Measurements from ENCODE around the gene ZNF774.

ZNF774 gene

DNA sequence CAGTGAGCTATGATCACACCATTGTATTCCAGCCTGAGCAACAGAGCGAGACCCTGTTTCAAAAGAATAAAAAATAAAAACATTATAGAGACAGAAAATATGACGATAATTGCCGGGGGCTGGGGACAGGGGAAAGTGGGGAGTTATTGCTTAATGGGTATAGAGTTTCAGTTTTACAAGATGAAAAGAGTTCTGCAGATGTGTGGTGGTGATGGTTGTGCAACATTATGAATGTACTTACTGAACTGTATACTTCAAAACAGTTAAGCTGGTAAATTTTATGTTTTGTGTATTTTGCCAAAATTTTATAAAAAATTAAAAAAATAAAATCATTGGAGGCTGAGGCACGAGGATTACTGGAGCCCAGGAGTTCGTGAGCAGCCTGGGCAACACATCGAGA lies 24.8 kb upstream of the ZNF774 start:
- TF ChIP-seq, protein P1, sequence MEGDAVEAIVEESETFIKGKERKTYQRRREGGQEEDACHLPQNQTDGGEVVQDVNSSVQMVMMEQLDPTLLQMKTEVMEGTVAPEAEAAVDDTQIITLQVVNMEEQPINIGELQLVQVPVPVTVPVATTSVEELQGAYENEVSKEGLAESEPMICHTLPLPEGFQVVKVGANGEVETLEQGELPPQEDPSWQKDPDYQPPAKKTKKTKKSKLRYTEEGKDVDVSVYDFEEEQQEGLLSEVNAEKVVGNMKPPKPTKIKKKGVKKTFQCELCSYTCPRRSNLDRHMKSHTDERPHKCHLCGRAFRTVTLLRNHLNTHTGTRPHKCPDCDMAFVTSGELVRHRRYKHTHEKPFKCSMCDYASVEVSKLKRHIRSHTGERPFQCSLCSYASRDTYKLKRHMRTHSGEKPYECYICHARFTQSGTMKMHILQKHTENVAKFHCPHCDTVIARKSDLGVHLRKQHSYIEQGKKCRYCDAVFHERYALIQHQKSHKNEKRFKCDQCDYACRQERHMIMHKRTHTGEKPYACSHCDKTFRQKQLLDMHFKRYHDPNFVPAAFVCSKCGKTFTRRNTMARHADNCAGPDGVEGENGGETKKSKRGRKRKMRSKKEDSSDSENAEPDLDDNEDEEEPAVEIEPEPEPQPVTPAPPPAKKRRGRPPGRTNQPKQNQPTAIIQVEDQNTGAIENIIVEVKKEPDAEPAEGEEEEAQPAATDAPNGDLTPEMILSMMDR (IDR thresholded peaks at IDR 0.05; ENCODE audit: low read depth, low read length, missing control alignments), result no peak
- DNase-seq (ENCODE audit: extremely low read depth, low read depth), result no peak
- H3K4me3 ChIP-seq (replicated peaks; ENCODE audit: low read depth, low read length), result no peak overlapping the region

DNA sequence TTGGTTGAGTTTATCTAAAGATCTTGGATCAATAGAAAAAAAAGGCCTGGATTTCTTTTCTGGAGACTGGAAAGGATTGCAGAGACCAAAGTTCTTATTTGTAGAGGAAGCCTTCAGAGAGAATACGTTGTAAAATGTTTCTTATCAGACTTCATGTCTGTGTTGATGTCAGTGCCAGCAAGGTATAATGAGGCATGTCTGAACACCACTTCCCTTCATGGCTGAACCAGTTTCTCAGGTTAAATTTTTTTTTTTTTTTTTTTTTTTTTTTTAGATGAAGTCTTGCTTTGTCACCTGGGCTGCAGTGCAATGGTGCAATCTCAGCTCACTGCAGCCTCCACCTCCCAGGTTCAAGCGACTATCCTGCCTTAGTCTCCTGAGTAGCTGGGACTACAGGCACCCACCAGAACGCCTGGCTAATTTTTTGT lies 17.8 kb upstream of the ZNF774 start:
- no peak overlapping the region for H3K4me3 ChIP-seq (replicated peaks; ENCODE audit: low read depth, low read length)
- no peak for DNase-seq (ENCODE audit: extremely low read depth, low read depth)
- TF ChIP-seq, protein P1 (IDR thresholded peaks at IDR 0.05; ENCODE audit: low read depth, low read length, missing control alignments), result no peak

DNA sequence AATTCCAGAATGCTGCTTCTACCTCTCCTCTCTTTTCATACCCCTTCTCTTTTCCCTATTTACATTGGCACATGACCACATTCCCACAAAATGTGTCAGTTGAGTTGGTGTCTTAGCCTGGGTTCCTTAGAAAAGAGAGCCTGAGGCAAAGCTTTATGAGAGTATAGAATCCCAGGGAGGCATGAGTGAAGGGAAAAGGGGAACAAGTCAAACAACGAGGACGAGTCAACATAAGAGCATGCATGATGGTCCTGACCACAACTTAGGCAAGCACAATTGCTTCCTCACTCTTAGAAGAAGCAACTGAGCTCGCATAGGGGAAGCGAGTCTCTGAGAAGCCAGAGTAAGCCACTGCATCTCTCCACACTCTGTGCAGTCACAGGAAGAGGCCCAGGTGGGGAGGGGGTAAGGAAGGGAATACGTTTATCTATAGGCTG lies 15.4 kb upstream of the ZNF774 start:
- DNase-seq (ENCODE audit: extremely low read depth, low read depth), result no peak
- TF ChIP-seq, protein P1 (IDR thresholded peaks at IDR 0.05; ENCODE audit: low read depth, low read length, missing control alignments), result no peak
- H3K4me3 ChIP-seq (replicated peaks; ENCODE audit: low read depth, low read length), result no peak overlapping the region

DNA sequence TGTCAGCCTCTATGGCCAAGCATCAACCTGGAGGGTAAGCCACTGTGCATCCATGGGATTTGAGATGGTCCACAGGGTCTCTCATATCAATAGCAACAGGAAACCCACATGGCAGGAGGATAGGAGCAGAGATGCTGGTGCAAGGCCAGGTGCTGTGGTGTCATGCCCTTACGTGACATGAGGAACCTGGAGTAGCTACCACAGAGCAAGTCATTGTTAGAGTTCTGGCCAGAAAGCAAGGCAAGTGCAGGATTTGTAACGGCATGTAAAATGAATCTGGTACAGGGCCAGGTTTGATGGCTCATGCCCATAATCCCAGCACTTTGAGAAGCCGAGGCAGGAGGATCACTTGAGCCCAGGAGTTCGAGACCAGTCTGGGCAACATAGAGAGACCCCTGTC lies 14.8 kb upstream of the ZNF774 start:
- TF ChIP-seq, protein P1 (IDR thresholded peaks at IDR 0.05; ENCODE audit: low read depth, low read length, missing control alignments), result no peak
- no peak for DNase-seq (ENCODE audit: extremely low read depth, low read depth)
- no peak overlapping the region for H3K4me3 ChIP-seq (replicated peaks; ENCODE audit: low read depth, low read length)

DNA sequence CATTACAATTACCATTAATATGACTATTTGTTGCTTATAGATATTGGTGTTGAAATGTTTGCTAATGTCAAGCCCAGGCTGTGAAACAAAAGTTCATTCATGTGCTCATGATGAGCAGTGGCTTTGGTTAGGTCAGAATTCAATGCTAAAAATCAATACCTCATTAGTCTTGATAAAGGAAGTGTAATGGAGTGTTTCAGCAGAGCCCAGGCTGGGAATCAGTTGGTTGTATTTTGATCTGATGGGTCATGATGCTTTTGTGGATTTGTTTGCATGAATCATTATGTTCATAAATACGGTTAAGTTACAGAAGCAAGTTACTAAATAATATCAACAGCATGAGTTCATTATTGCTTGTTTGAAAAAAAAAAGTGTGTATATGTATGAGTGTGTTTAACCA lies 13.6 kb upstream of the ZNF774 start:
- no peak for DNase-seq (ENCODE audit: extremely low read depth, low read depth)

DNA sequence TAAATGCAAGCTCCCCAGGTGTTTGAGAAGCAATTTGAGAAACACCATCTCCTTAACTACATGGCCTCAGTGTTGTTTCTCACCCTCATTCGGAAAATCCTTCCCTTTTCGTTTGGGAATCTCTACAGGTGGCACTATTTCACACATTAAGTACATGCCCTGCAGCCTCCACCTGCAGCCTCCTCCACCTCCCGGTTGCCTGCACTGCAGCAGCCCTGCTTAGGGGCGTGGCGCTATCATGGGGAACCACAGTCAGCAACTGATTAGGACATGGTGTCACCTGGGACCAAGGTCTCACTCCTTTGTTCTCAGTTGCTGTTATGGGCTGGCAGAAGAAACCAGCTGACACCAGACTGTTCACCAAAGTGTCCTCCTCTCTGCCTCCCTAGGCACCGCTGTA lies 11.7 kb upstream of the ZNF774 start:
- no peak for DNase-seq (ENCODE audit: extremely low read depth, low read depth)
- TF ChIP-seq, protein P1 (IDR thresholded peaks at IDR 0.05; ENCODE audit: low read depth, low read length, missing control alignments), result no peak
- H3K4me3 ChIP-seq (replicated peaks; ENCODE audit: low read depth, low read length), result no peak overlapping the region

More for the DNA sequence above, 13.6 kb upstream of the ZNF774 start:
- no peak overlapping the region for H3K4me3 ChIP-seq (replicated peaks; ENCODE audit: low read depth, low read length)
- TF ChIP-seq, protein P1 (IDR thresholded peaks at IDR 0.05; ENCODE audit: low read depth, low read length, missing control alignments), result no peak

DNA sequence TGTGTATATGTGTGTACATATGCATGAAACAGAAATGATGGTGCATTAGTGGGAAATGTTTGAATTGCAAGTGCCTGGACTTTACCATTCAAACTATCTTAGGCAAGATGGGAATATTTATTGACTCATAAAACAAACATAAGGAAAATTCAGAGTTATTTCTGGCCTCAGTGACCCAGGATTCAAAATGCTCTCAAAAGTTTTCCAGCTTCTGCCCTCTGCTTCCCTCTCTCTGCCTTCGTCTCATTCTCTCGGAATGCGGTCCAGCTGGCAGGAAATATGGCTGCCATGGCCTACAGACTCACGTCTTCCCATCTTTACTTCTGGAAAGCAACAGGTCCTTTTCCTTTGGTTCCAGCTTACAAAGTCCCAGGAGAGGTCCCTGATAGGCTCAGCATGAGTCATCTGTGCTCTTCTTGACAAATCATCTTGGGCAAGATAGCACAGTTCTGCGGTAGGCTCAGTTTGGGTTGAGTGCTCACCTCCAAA lies 8.7 kb upstream of the ZNF774 start:
- H3K4me3 ChIP-seq (replicated peaks; ENCODE audit: low read depth, low read length), result no peak overlapping the region
- TF ChIP-seq, protein P1 (IDR thresholded peaks at IDR 0.05; ENCODE audit: low read depth, low read length, missing control alignments), result no peak
- DNase-seq (ENCODE audit: extremely low read depth, low read depth), result no peak
